HFFc6 (cell line): Measurements from ENCODE around the gene NSDHL. TPM values are rescaled to one million over a fixed set of nuclear protein-coding genes. Genes with fewer than 3 reads are reported as not detected.

ENCODE experiments used
- DNase-seq: peaks from one replicate; pipeline ENCODE4 v3.0.0-alpha.2; 2018
- H3K27ac Mint-ChIP-seq: 2 replicates; pipeline ENCODE4 v1.8.0; 2020; ENCODE audit warnings: mild to moderate bottlenecking, mixed read lengths
- H3K27me3 Mint-ChIP-seq: 2 replicates; pipeline ENCODE4 v1.8.0; 2021; ENCODE audit warnings: mild to moderate bottlenecking, moderate library complexity, mixed read lengths; ENCODE audit not compliant: insufficient read depth
- H3K36me3 Mint-ChIP-seq: 2 replicates; pipeline ENCODE4 v1.8.0; 2021; ENCODE audit warnings: low read depth, mixed read lengths
- H3K4me1 Mint-ChIP-seq: 2 replicates; pipeline ENCODE4 v1.8.0; 2020; ENCODE audit warnings: low read depth, mixed read lengths
- H3K4me3 Mint-ChIP-seq: 2 replicates; pipeline ENCODE4 v1.8.0; 2020; ENCODE audit warnings: mild to moderate bottlenecking, moderate library complexity, mixed read lengths
- H3K9me3 Mint-ChIP-seq: 2 replicates; pipeline ENCODE4 v1.8.0; 2020; ENCODE audit warnings: mild to moderate bottlenecking, mixed read lengths
- total RNA-seq, 6 experiments: library from RNA; stranded (reverse); fragmentation: NEBNext Ultra II Directional; extraction: Animal tissue kit (Norgen Biotek cat#: 25700); gene quantifications; 2 replicates in 1 of 6; 3 replicates in 5 of 6; pipeline ENCODE4 v1.2.3, GENCODE V29; 2021
- TF ChIP-seq, protein P1 (sequence below): fragments of 200-600 bp; sonication (generic); IDR thresholded peaks from 2 replicates; pipeline ENCODE4 v1.5.0; 2021; ENCODE audit warnings: antibody characterized with exemption, mild to moderate bottlenecking

The NSDHL gene
- total RNA-seq, 6 experiments from 2014 or later: 18.4 to 20.0 (median 19.1) TPM

DNA sequence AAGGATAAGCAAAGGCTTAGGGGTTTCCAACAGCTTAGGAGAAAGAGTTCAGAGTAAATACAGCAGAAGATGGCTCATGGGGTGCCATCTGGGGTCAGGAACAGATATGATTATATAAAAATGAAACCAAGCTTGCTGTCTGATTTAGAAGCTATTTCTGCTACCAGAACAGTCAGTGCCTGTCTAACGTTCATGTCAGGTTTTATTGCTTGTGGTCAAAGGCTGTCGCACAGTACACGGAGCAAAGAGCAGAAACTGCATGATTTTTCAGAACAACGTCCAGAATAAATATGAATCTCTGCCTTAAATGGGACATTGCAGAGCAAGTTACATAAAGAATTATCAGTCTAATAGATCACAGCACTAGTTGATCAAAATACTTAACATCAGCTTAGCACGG, 17.7 kb upstream of the NSDHL start:
- no peak overlapping the region; the same call in 1 of the 2 replicates for H3K27ac Mint-ChIP-seq
- TF ChIP-seq, protein P1, sequence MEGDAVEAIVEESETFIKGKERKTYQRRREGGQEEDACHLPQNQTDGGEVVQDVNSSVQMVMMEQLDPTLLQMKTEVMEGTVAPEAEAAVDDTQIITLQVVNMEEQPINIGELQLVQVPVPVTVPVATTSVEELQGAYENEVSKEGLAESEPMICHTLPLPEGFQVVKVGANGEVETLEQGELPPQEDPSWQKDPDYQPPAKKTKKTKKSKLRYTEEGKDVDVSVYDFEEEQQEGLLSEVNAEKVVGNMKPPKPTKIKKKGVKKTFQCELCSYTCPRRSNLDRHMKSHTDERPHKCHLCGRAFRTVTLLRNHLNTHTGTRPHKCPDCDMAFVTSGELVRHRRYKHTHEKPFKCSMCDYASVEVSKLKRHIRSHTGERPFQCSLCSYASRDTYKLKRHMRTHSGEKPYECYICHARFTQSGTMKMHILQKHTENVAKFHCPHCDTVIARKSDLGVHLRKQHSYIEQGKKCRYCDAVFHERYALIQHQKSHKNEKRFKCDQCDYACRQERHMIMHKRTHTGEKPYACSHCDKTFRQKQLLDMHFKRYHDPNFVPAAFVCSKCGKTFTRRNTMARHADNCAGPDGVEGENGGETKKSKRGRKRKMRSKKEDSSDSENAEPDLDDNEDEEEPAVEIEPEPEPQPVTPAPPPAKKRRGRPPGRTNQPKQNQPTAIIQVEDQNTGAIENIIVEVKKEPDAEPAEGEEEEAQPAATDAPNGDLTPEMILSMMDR: no peak
- no peak for DNase-seq
- peak overlapping the region; percentile 76 for H3K4me3 Mint-ChIP-seq
- peaks cover 2% of the 10 kb centered on the region; the same call in 1 of the 2 replicates for H3K27me3 Mint-ChIP-seq
- H3K4me1 Mint-ChIP-seq: peaks cover 33% of the 10 kb centered on the region
- no peaks in the 10 kb centered on the region for H3K9me3 Mint-ChIP-seq
- H3K36me3 Mint-ChIP-seq: no peaks in the 10 kb centered on the region

DNA sequence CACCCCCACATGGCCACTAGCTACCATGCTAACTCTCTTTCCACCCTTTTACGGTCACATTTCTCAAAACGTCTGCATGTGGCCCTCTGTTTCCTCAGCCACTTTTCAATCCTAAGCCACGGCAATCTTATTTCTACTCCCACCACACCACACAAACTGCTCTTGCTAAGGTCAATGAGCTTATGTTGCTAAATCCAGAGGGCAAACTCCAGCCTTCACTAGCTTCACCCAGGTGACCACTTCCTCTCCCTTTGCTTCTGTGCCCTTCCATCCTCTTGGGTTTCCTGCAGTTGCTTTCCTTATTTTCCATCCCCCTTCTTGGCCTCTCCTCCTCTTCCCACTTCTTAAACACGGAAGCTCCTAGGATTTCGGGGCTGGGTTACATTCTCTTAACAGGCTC, 16.8 kb upstream of the NSDHL start:
- TF ChIP-seq, protein P1: no peak
- Mint-ChIP-seq H3K27ac (no peak overlapping the region), H3K4me3 (peak overlapping the region; percentile 76), H3K27me3 (peaks cover 2% of the 10 kb centered on the region; the same call in 1 of the 2 replicates), H3K36me3 (no peaks in the 10 kb centered on the region), H3K9me3 (no peaks in the 10 kb centered on the region), H3K4me1 (peaks cover 41% of the 10 kb centered on the region)
- DNase-seq: no peak

DNA sequence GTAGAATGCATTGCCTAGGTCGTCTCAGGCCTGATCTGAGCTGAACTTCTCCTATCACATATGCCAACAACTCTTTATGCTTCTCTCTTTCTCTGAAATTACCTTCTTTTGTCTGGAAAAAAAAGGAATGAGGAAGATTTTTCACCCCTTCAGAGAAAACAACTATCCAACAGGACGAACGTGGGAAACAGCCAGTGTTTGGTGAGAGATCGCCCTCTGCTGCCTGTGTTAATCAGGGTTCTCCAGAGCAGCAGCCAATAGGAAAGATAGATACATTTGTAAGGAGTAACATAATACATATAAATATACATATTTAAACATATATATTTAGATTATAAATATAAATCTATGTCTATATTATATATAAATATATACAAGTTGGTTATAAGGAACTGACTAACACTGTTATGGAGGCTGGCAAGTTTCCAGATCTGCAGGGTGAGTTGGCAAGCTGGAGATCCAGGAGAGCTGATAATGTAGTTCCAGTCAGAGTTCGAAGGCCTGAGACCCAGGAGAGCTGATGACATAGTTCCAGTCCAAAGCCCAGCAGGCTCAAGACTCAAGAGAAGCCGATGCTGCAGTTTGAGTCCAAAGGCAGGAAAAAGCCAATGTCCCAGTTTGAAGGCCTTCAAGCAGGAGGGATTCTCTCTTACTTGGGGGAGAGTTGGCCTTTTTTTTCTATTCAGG, 13.6 kb upstream of the NSDHL start:
- H3K4me1 Mint-ChIP-seq: peaks cover 56% of the 10 kb centered on the region
- no peak overlapping the region for H3K4me3 Mint-ChIP-seq
- H3K36me3 Mint-ChIP-seq: no peaks in the 10 kb centered on the region
- no peaks in the 10 kb centered on the region for H3K9me3 Mint-ChIP-seq
- TF ChIP-seq, protein P1: peak; percentile 71
- peak overlapping the region; percentile 55; the same call in 1 of the 2 replicates for H3K27ac Mint-ChIP-seq
- peaks cover 2% of the 10 kb centered on the region for H3K27me3 Mint-ChIP-seq
- DNase-seq: peak; percentile 41

DNA sequence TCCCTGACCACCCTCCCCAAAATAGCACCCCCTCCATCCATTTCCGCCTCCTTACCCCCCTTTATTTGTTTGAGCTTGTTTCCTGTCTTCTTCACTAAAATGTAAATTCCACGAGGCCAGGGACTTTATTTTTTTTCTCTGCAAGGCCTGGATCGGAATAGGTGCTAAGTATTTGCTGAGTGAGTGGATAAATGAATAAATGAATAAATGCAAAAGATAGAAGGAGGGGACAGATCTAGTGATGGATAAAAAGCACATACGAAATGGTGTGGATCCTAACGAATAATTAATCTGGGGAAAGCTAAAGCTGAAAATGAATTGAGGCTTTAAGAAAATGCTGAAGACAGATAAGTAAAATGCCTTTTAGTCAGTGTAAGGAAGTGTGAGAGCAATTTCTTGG, 12.5 kb upstream of the NSDHL start:
- no peaks in the 10 kb centered on the region; the same call in 1 of the 2 replicates for H3K27me3 Mint-ChIP-seq
- H3K4me1 Mint-ChIP-seq: peaks cover 51% of the 10 kb centered on the region
- no peak overlapping the region for H3K4me3 Mint-ChIP-seq
- TF ChIP-seq, protein P1: no peak
- DNase-seq: no peak
- no peaks in the 10 kb centered on the region for H3K9me3 Mint-ChIP-seq
- H3K27ac Mint-ChIP-seq: peak overlapping the region; percentile 43
- no peaks in the 10 kb centered on the region for H3K36me3 Mint-ChIP-seq

DNA sequence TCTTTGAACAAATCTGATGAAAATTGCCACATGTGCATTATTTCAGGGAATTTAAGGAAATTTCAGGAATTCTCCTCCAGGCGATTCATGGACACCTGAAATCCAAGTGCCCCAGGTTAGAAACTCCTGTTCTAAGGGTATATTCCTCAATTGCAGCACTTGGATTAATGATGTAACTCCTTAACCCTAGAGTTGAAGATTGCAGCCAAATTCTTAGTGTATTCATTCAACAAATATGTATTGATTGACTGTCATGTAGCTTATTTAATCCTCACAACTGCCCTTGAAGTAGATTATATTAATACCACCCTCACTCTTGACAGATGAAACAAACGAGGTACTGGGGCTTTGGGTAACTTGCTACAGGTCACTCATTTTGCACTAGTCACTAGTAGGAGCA, 11.6 kb upstream of the NSDHL start:
- no peaks in the 10 kb centered on the region for H3K36me3 Mint-ChIP-seq
- H3K9me3 Mint-ChIP-seq: no peaks in the 10 kb centered on the region
- H3K27ac Mint-ChIP-seq: peak overlapping the region; percentile 79
- DNase-seq: no peak
- H3K4me1 Mint-ChIP-seq: peaks cover 42% of the 10 kb centered on the region
- TF ChIP-seq, protein P1: no peak
- H3K27me3 Mint-ChIP-seq: no peaks in the 10 kb centered on the region; the same call in 1 of the 2 replicates
- peak overlapping the region; percentile 39; the same call in 1 of the 2 replicates for H3K4me3 Mint-ChIP-seq
